GM11168 (cell line): Measurements from ENCODE around the gene ITGA4.

Source experiments
- in situ Hi-C: fragments of 300-500 bp; cut with MboI; formaldehyde crosslinking; loops from one replicate; pipeline ENCODE4 v1.12.0; 2022; ENCODE audit warnings: low sequenced_read_pairs; ENCODE audit not compliant: unreplicated experiment

Gene ITGA4

DNA sequence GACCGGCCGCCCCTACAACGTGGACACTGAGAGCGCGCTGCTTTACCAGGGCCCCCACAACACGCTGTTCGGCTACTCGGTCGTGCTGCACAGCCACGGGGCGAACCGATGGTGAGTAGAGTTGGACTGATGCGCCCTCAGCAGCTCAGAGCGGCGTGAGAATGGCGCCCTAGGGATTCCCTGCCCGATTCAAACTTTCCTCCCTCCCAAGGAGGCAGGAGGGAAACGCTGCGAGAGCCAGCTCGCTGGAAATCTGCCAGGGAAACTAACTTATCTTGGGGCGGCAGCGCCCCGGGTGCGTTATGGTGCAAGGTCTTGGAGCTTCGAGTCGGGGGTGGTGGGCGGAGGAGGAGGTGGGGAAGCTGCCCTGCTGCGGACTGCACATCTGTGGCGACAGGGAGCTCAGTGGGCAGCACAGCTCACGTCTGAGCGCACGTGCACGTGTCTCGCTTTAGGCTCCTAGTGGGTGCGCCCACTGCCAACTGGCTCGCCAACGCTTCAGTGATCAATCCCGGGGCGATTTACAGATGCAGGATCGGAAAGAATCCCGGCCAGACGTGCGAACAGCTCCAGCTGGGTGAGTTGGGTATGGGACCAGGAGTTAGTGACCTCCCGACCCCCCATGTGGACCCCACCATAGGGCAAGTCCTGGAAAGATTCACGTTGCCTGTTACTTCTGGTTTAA, 697 bp downstream of the ITGA4 start:
- in situ Hi-C loops, result loop anchor here (5.0 kb wide), 1 partner anchor 151 kb away; no protein-coding TSS in a partner anchor

DNA sequence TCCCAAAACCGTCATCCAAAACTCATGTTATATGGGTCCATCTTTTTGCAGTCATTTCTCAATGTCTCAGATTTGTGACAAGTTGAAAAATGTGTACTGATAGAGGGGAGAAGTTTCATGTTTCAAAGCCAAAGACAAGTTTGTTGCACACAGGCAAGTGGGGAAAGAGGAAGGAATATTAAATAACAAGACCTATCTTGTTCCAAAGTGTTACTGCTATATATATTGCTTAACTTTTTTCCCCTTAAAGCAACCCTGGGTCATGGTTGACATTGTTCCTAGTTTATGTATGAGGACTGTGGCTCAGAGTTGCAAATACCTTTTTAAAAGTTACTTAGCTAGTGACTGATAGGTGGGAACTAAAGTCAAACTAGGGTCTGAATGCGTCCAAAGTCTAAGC, 1.7 kb downstream of the ITGA4 start:
- in situ Hi-C loops, result loop anchor here (5.0 kb wide), 1 partner anchor 152 kb away; no protein-coding TSS in a partner anchor

DNA sequence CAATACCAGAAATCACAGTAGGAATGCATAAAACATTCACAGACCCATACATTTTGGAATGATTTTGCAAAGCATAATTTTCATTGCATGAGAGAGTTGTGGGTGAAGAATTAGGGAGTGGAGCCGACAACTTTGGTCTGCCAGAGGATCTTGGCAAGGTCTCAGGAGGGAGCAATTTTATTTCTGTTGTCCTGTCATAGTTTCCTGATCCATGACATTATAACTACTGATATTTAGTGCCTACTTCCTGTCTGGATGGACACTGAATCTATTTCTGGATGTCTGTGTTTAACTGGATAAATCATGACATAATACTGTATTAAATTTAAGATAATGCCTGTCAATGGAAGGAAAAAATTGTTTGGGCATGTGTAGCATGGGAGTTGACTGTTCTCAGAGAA, 2.4 kb downstream of the ITGA4 start:
- in situ Hi-C loops, result loop anchor here (5.0 to 10.0 kb wide), 2 partner anchors 152 to 345 kb away; no protein-coding TSS in a partner anchor

DNA sequence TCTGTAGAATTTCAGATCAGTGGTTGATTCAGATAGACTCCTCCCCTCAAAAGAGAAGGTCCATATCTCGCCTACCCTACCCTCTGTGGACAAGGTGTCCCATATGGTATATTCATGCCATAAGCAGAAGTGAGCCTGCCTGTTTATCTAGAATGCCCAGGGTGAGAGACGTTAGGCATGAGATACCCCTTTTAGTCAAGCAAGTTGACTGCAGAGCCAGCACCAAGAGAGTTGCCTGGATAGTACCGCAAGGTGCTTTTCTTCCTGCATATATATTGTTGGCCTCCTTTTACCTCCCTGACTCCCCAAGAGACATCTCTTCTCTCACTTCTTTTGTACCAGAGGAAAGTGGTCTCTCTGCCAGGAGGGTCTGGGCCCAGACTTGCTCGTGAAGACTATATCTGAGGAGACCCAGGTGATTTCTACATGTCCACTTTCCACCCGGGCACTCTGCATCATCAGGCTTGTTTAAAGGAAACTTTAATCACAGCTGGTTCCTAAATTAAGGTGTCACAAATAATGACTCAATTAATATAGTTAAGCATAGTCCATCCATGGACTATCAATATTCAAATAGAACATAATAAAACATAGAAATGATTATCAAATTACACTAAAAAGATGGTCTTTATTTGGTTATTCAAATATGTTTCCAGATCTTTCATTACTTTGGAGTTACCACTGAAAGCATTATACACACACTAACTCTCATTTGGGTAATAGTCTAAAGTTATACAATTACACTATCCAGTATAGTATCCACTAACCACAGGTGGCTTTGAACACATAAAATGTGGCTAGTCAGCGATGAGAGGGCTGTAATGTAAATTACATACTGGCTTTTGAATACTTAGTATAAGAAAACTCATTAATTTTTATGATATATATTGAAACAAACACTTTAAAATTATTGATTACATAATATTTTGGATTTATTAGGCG, 4.1 kb downstream of the ITGA4 start:
- in situ Hi-C loops, result loop anchor here (10.0 kb wide), 1 partner anchor 347 kb away; no protein-coding TSS in a partner anchor

DNA sequence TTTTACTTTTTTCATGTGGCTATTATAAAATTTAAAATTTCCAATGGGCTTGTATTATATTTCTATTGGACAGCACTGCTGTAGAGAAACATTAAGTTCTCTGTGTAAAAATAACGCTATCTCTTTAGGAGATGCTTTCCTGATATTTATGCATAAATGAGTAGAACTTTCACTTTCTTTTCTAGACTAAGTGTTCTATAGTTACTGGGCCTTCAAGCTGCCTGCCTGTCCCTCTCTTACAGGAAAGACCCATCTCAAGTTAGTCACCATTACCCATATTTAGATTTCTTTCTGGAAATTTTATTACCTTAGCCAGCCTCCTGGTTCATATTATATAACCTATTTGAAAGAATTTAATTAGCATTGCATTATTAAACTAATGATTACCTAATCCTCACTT, 4.8 kb downstream of the ITGA4 start:
- in situ Hi-C loops, result loop anchor here (10.0 kb wide), 1 partner anchor 347 kb away; no protein-coding TSS in a partner anchor

DNA sequence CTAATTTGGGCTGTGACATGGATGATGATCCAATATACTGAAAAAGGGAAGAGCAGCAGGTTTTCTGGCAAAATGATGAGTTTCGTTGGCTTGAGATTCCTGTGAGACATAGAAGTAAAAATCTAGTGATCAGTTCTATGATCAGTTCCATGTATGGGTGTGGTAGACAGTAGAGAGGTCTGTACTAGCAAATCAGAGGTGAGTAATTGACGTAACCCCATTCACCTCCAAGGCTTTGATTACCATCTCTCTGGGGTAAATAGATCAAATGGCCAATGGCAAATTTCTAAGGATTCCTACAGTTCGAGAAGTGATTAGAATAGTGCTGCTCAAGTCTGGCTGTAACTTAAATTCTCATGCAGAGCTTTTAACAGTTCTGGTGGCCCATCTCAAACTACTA, 6.4 kb downstream of the ITGA4 start:
- in situ Hi-C loops, result loop anchor here (10.0 kb wide), 1 partner anchor 349 kb away; no protein-coding TSS in a partner anchor

DNA sequence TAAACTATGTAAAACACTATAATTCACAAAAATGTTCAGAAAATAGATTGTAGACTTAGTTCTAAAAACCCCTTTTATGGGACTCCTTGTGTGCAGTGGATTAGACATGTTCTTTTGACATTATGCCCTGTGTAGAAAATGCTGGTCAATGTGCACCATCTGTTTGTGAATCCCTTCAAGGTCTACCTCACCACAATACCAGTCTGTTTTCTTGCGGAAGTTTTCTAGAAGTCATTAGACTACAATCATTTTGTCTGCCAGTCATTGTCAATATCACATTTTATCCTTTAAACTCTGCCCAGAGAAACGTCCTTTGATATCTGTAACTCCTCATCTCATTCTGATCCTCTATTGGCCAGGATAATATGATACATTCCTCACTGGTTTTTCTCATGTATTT, 7.8 kb downstream of the ITGA4 start:
- in situ Hi-C loops, result loop anchor here (10.0 kb wide), 1 partner anchor 350 kb away; no protein-coding TSS in a partner anchor

DNA sequence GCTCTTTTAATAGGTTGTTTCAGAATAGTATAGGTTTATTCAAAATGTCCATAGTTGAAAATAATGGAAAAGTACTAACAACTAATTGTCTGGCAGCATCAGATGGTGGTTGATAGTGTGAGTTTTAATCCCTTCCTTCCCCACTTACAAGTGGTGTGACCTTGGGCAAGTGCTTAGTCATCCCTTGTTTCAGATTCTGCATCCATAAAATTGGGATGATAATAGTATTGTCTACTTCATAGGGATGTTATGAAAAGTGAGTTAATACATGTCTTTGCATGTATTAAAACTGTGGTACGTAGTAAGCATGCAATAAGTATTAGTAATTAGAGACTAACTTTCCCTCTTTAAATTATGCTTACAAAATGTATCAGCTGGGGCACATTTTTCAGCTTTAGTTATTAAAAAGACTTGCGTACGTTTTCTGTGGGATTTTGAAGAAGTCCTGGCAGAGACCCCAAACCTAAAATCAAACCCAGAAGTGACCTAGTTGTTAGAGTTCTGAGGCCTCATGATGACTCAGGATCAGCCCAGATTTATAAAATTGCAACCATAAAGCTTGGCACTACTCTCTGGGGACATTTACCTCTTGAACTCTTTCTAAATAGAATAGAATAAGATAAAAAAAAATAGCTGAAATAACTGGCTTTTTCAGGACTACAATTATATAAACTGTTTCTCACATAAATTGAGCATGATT, 8.6 kb downstream of the ITGA4 start:
- in situ Hi-C loops, result loop anchor here (10.0 kb wide), 1 partner anchor 351 kb away; no protein-coding TSS in a partner anchor

DNA sequence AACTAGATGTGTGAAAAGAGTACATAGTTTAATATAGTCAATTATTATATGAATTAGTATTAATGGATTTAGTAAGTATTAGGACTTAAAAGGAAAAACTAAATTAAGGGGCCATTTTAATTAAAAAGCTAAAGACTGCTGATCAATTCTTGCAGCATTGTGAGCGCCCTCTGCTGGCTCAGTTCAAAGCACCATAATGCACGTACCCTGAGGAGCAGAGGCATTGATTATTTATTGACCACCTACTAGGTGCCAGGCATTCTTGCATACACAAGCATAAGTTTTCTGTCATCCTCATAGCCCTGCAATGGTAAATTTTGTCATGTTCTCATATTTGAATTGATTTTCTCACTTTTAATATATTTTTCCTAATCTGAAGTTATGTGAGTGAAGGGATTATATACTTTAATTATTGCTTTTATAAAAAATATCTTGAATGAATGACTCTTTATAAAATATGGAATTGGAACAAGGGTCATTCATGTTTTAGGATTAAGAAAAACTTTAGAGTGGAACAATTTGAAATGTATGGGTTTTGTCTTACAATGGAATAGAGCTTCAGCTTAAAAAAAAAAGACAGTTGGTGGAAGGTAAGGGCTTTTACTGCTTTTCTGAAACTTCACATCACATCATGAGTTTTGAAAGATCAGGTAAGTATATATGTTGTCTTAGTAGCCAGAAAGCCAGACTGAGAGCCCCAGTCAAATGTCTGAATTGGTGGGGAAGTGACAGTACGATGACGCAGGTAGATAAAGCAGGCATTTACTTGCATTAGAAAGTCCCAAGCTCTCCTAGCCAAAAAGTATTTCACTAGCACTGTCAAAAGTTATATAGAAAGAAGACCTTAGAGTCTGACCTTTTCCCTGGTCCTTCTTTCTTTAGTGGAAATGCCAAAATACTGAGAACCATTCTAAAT, 9.7 kb downstream of the ITGA4 start:
- in situ Hi-C loops, result loop anchor here (10.0 kb wide), 1 partner anchor 352 kb away; no protein-coding TSS in a partner anchor

DNA sequence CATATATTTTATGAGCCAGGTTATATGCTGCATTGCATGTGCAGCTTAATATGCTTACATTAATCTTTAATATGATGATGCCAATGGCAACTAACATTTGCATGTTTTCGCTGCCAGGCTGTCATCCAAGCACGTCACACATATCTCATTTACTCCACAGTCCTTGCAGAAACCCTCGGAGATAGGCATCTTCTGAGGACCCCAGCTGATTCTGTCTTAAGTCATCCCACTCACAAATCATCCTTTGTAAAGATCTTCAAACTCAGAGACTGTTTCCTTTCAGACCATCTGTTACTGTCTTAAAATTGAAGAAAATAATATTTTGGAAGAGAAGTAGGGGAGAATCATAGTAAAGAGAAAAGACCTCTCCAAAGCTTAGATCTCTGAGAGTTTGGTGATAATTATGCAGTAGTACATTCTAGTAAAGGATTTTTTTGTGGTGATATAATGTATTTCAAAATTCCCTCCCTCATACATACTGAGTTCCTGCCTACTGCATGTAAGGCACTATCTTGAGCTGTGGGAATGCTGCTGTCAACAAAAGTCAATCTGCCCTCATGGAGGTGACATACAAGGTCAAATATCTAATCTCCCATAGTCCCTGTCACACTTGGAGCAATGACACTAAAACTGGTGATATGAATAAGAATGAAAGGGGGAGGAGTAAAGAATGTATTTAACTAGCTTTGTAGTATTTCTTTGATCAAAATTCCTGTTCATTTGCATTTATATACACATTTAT, 11.0 kb downstream of the ITGA4 start:
- in situ Hi-C loops, result loop anchor here (10.0 kb wide), 1 partner anchor 353 kb away; no protein-coding TSS in a partner anchor

DNA sequence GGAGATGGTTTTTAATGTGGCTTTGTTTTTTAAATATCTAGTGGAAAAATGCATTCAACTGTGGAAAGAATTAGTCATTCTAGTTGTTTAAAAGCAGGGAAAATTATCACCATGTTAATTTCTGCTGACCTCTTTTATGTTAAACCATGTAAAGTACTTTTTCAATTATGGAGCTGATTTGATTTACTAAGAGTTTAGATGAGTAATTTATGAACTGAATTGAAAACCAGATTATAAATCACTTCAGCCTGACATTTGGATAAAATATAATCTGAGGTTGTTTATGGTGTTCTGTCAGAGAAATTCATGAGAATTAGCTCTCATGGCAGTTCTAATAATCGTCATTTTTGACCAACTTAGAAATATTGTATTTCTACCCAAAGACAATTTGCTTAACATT, 11.6 kb downstream of the ITGA4 start:
- in situ Hi-C loops, result loop anchor here (10.0 kb wide), 1 partner anchor 354 kb away; no protein-coding TSS in a partner anchor

DNA sequence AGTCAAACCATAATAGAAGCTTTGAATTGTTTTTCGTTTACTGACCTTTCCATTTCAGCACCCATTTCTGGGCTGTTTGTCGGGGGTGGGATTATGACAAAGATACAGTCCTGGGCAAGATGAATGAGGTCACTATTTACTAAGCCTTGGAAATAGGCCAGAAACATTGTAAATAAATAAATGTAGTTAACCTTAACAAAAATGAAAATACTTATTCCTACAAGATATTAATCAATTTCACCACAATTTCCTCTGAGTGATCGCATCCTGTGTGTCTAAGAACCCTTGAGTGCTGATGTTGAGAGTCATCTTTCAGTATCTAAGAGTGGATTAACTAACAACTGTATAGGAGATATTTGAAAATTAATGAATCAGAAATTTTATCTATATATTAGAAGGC, 14.0 kb downstream of the ITGA4 start:
- in situ Hi-C loops, result no loop called here

DNA sequence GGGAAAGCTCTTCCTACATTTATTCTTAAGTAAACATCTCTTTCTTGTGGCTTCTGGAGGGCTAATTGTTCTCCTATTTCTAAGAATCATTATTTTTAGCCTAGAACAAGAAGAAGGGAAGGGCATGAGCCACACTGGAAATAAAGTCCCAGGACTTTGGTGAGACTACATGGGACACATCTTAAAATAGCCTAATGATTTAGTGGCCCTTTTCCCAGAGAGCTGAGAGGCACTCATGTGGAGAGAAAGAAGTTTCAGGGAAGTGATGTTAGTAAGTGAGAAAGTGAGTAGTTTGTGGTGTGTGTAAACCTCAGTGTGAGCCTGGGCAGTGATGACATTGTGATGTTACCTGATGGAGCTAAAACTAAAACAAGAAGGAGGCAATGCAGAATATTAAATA, 14.6 kb downstream of the ITGA4 start:
- in situ Hi-C loops, result no loop called here

DNA sequence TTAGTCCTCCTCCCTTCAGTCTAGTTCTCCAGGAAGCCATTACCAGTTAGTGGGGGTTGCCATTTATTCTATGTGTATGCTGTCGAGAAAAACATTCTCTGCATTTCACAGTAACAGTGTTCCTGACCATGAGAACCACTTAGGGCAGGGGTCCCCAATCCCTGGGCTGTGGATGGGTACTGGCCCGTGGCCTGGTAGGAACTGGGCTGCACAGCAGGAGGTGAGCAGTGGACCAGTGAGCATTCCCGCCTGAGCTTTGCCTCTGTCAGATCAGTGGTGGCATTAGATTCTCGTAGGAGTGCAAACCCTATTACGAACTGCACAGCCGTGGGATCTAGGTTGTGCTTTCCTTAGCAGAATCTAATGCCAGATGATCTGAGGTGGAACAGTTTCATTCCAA, 15.8 kb downstream of the ITGA4 start:
- in situ Hi-C loops, result no loop called here

DNA sequence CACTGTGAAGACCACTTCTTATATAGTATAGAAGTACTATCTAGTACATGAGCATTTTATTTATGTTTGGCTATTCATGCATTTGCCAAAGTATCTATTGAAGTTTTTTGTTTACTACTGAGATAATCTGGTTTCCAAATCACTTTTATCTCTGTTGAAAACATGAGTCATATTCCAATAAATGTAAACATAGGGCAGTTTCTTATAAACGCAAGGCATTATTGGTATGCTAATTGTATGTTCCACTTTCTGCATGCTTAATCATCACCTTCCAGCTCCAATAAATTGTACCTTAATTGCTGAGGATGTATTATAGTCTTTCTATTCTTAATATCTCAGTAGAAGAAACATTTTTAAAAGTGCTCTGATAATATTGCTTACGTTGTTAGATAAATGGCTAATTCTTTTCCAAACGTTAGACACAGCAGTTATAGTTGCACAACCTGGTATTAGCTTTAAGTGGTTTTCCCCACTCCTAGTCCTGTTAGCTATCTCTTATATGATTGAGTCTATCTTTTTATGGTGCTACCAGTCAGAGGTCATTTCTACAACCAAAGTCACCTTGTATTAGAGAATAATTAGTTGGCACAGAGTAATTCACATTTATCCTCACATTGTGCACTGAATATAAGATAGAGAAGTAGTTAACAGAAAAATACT, 17.2 kb downstream of the ITGA4 start:
- in situ Hi-C loops, result no loop called here

DNA sequence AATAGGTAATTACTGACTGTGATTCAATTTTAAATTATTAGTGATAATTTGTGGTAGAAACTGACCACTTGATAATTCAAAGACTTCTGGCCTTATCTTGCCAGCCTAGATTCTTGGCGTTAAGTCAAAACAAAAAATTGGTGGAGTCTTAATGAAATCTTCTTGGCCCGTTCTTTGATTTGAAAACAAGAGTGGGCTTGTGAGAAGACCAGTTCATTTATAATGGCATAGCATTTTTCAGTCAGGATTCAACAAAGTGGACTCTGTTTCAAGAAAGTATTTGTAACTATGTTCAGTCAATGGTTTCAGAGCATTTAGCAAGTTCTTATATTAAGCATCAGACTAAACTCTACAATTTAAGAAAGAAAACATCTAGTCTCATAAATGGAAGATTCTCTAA, 26.0 kb downstream of the ITGA4 start:
- in situ Hi-C loops, result no loop called here

DNA sequence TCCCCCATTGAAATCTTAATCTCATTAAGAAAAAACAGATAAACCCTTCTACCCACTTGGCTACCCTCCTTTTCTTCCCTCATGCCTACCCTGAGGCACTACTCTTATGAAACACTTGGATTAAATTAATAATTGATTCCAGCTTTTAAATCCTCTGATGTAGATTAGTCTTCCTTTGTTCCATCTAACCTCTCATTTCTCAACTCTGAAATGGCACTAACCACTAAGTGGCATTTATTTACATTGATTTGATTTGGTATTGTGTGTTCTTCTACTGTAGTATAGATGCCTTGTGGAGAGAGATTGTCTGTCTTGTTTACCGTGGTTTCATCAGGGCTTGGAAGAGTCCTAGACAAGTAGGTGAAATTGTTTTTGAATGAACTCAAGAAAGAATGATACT, 26.7 kb downstream of the ITGA4 start:
- in situ Hi-C loops, result no loop called here
